GM23338 (cell line): ENCODE measurements around the gene NINJ2. TPM values are rescaled to one million over a fixed set of nuclear protein-coding genes. Genes with fewer than 3 reads are reported as not detected.

ENCODE experiments used
- ATAC-seq: fragments of 200-7000 bp; cut with Tn5 transposase; 3 replicates; pipeline ENCODE4 v1.9.1; 2020
- DNase-seq: peaks from one replicate; pipeline ENCODE4 v3.0.0-alpha.2; 2015; ENCODE audit warnings: low spot score
- H2AFZ ChIP-seq: fragments of 200-600 bp; sonication (generic); 2 replicates; pipeline ENCODE4 v1.8.0; 2016; ENCODE audit warnings: antibody characterized with exemption, mild to moderate bottlenecking, moderate library complexity
- H3F3A ChIP-seq: fragments of 200-600 bp; sonication (generic); replicated peaks from 2 replicates; pipeline ENCODE4 v1.8.0; 2017; ENCODE audit warnings: antibody characterized with exemption, mixed run types, low read depth
- H3K27ac ChIP-seq: fragments of 200-600 bp; sonication (generic); 2 replicates; pipeline ENCODE4 v1.6.1; 2016; ENCODE audit warnings: low read depth
- H3K27me3 ChIP-seq: fragments of 200-600 bp; sonication (generic); 2 replicates; pipeline ENCODE4 v1.8.0; 2016; ENCODE audit warnings: mild to moderate bottlenecking, mixed run types, moderate library complexity; ENCODE audit not compliant: insufficient read depth
- H3K36me3 ChIP-seq: fragments of 200-600 bp; sonication (generic); 2 replicates; pipeline ENCODE4 v1.8.0; 2016; ENCODE audit warnings: mild to moderate bottlenecking; ENCODE audit not compliant: insufficient read depth
- H3K4me1 ChIP-seq: fragments of 200-600 bp; sonication (generic); 2 replicates; pipeline ENCODE4 v1.8.0; 2016; ENCODE audit warnings: mild to moderate bottlenecking, moderate library complexity; ENCODE audit not compliant: insufficient read depth
- H3K4me2 ChIP-seq: fragments of 200-600 bp; sonication (generic); 2 replicates; pipeline ENCODE4 v1.7.1; 2017; ENCODE audit warnings: mixed run types
- H3K4me3 ChIP-seq: fragments of 200-600 bp; sonication (generic); 2 replicates; pipeline ENCODE4 v1.6.1; 2016; ENCODE audit warnings: mixed run types
- H3K79me2 ChIP-seq: fragments of 200-600 bp; sonication (generic); replicated peaks from 2 replicates; pipeline ENCODE4 v1.8.0; 2017; ENCODE audit warnings: mild to moderate bottlenecking; ENCODE audit not compliant: insufficient read depth
- H3K9me2 ChIP-seq: fragments of 200-600 bp; sonication (generic); 2 replicates; pipeline ENCODE4 v1.8.0; 2017; ENCODE audit not compliant: insufficient read depth
- H4K20me1 ChIP-seq: fragments of 200-600 bp; sonication (generic); replicated peaks from 2 replicates; pipeline ENCODE4 v1.8.0; 2017; ENCODE audit warnings: mild to moderate bottlenecking; ENCODE audit not compliant: insufficient read depth
- H3K27ac Mint-ChIP-seq: 2 replicates; pipeline ENCODE4 v1.8.0; 2020; ENCODE audit warnings: inconsistent platforms, mild to moderate bottlenecking, moderate library complexity, mixed read lengths
- H3K27me3 Mint-ChIP-seq: 3 replicates; pipeline ENCODE4 v1.8.0; 2022; ENCODE audit warnings: low read depth, mild to moderate bottlenecking, moderate library complexity, mixed read lengths, inconsistent platforms; ENCODE audit not compliant: insufficient read depth, poor library complexity
- H3K36me3 Mint-ChIP-seq: 3 replicates; pipeline ENCODE4 v1.8.0; 2021; ENCODE audit warnings: low read depth, mild to moderate bottlenecking, inconsistent platforms, moderate library complexity, mixed read lengths
- H3K4me1 Mint-ChIP-seq: 3 replicates; pipeline ENCODE4 v1.8.0; 2020; ENCODE audit warnings: mild to moderate bottlenecking, inconsistent platforms, mixed read lengths
- H3K4me3 Mint-ChIP-seq: 3 replicates; pipeline ENCODE4 v1.8.0; 2021; ENCODE audit warnings: moderate library complexity, mild to moderate bottlenecking, inconsistent platforms, mixed read lengths
- H3K9me3 Mint-ChIP-seq: 3 replicates; pipeline ENCODE4 v1.8.0; 2020; ENCODE audit warnings: moderate library complexity, mild to moderate bottlenecking, inconsistent platforms, mixed read lengths
- CREB1 ChIP-seq: fragments of 250-450 bp; sonication (Bioruptor Pico); IDR thresholded peaks from 2 replicates; pipeline ENCODE4 v1.5.0; 2020; ENCODE audit warnings: low read depth, mild to moderate bottlenecking, moderate library complexity
- EZH2 ChIP-seq: fragments of 200-600 bp; sonication (generic); IDR thresholded peaks from one replicate; pipeline ENCODE4 v1.8.0; 2017; ENCODE audit warnings: antibody characterized with exemption, mild to moderate bottlenecking, low read depth; ENCODE audit not compliant: unreplicated experiment
- EZH2phosphoT487 ChIP-seq: fragments of 200-600 bp; sonication (generic); IDR thresholded peaks from one replicate; pipeline ENCODE4 v1.8.1; 2018; ENCODE audit warnings: antibody characterized with exemption; ENCODE audit not compliant: unreplicated experiment
- JUNB ChIP-seq: IDR thresholded peaks from one replicate; pipeline ENCODE4 v1.6.1; 2016; ENCODE audit warnings: antibody characterized with exemption; ENCODE audit not compliant: unreplicated experiment
- NANOG ChIP-seq: IDR thresholded peaks from 2 replicates; pipeline ENCODE4 v1.6.1; 2016; ENCODE audit warnings: antibody characterized with exemption, borderline replicate concordance
- POLR2AphosphoS5 ChIP-seq: IDR thresholded peaks from 2 replicates; pipeline ENCODE4 v1.6.1; 2016; ENCODE audit warnings: antibody characterized with exemption, low read depth
- STAT1 ChIP-seq: IDR thresholded peaks from one replicate; pipeline ENCODE4 v1.6.1; 2016; ENCODE audit warnings: antibody characterized with exemption; ENCODE audit not compliant: unreplicated experiment
- ZNF114 ChIP-seq: fragments of 250-450 bp; sonication (Bioruptor Pico); IDR thresholded peaks from 2 replicates; pipeline ENCODE4 v1.5.0; 2020; ENCODE audit warnings: mild to moderate bottlenecking, moderate library complexity
- ZNF331 ChIP-seq: fragments of 250-450 bp; sonication (Bioruptor Pico); IDR thresholded peaks from 2 replicates; pipeline ENCODE4 v1.5.0; 2020; ENCODE audit warnings: low read depth, mild to moderate bottlenecking, moderate library complexity
- polyA plus RNA-seq: library from polyadenylated mRNA; unstranded; fragments of >200 nt; fragmentation: Nextera tagmentation; extraction: Ambion mirVana; gene quantifications from 2 replicates; pipeline ENCODE4 v1.2.1, GENCODE V29; 2016
- total RNA-seq: library from RNA; depleted of rRNA; stranded (reverse); fragments of >200 nt; shearing (Covaris generic); gene quantifications from 2 replicates; pipeline ENCODE4 v1.2.3, GENCODE V29; 2014
- TF ChIP-seq, protein P1 (sequence below): IDR thresholded peaks from 2 replicates; pipeline ENCODE4 v1.6.1; 2016; ENCODE audit warnings: antibody characterized with exemption
- TF ChIP-seq, protein P2 (sequence below), 2 experiments: fragments of 200-600 bp in 1 of 2; sonication (generic) in 1 of 2; conservative IDR thresholded peaks; 2 replicates each; pipeline versions ENCODE4 v1.5.1 to v1.6.1; 2016 to 2017; ENCODE audit warnings: antibody characterized with exemption in 2 of 2, low read depth in 2 of 2, mild to moderate bottlenecking in 2 of 2, moderate library complexity in 1 of 2

NINJ2 gene
- total and polyA plus RNA-seq, 2 experiments from 2014 or later, result 0.94 to 2.6 TPM

DNA sequence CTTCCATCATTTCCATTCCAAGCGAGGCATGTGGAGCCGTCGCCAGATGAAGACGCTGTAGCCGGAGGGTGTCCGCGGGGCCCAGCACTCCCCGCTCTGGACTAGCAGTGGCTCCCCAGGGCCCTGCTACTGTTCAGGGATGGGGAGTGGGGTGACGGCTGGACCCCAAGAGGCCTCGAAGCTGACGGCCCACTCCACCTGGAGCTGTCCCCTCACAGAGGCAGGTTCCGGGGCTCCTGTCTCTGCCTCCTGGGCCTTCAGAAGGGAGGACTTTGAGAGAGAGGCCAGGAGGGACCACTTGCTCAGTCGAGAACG lies 101.9 kb downstream of the NINJ2 start:
- H3K27me3 ChIP-seq, result no peaks in the 10 kb centered on the region
- no peak overlapping the region for H3K4me2 ChIP-seq
- Mint-ChIP-seq H3K4me3 (no peak overlapping the region), H3K4me1 (no peaks in the 10 kb centered on the region; the same call in 2 of the 3 replicates), H3K27ac (no peak overlapping the region), H3K36me3 (no peaks in the 10 kb centered on the region; the same call in 2 of the 3 replicates), H3K27me3 (peaks cover 27% of the 10 kb centered on the region), H3K9me3 (no peaks in the 10 kb centered on the region; the same call in 2 of the 3 replicates)
- no peaks in the 10 kb centered on the region for H3K79me2 ChIP-seq
- H3K4me1 ChIP-seq, result no peaks in the 10 kb centered on the region
- no peak overlapping the region for H3K4me3 ChIP-seq
- TF ChIP-seq NANOG (no peak), EZH2phosphoT487 (no peak), ZNF331 (no peak), JUNB (no peak), CREB1 (CRISPR knock-in tag) (no peak), POLR2AphosphoS5 (no peak), ZNF114 (CRISPR knock-in tag) (no peak), STAT1 (no peak), EZH2 (no peak)
- TF ChIP-seq, protein P1, sequence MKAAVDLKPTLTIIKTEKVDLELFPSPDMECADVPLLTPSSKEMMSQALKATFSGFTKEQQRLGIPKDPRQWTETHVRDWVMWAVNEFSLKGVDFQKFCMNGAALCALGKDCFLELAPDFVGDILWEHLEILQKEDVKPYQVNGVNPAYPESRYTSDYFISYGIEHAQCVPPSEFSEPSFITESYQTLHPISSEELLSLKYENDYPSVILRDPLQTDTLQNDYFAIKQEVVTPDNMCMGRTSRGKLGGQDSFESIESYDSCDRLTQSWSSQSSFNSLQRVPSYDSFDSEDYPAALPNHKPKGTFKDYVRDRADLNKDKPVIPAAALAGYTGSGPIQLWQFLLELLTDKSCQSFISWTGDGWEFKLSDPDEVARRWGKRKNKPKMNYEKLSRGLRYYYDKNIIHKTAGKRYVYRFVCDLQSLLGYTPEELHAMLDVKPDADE, result no peak
- TF ChIP-seq, protein P2, sequence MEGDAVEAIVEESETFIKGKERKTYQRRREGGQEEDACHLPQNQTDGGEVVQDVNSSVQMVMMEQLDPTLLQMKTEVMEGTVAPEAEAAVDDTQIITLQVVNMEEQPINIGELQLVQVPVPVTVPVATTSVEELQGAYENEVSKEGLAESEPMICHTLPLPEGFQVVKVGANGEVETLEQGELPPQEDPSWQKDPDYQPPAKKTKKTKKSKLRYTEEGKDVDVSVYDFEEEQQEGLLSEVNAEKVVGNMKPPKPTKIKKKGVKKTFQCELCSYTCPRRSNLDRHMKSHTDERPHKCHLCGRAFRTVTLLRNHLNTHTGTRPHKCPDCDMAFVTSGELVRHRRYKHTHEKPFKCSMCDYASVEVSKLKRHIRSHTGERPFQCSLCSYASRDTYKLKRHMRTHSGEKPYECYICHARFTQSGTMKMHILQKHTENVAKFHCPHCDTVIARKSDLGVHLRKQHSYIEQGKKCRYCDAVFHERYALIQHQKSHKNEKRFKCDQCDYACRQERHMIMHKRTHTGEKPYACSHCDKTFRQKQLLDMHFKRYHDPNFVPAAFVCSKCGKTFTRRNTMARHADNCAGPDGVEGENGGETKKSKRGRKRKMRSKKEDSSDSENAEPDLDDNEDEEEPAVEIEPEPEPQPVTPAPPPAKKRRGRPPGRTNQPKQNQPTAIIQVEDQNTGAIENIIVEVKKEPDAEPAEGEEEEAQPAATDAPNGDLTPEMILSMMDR (conservative IDR thresholded peaks at IDR 0.05; ENCODE audit: low read depth in 2 of 2), result no peak
- ATAC-seq (no peak), DNase-seq (no peak)
- no peaks in the 10 kb centered on the region for H3K9me2 ChIP-seq
- H3K36me3 ChIP-seq, result no peaks in the 10 kb centered on the region
- no peaks in the 10 kb centered on the region for H4K20me1 ChIP-seq
- no peaks in the 10 kb centered on the region for H3F3A ChIP-seq
- H3K27ac ChIP-seq, result no peak overlapping the region
- no peak overlapping the region for H2AFZ ChIP-seq

DNA sequence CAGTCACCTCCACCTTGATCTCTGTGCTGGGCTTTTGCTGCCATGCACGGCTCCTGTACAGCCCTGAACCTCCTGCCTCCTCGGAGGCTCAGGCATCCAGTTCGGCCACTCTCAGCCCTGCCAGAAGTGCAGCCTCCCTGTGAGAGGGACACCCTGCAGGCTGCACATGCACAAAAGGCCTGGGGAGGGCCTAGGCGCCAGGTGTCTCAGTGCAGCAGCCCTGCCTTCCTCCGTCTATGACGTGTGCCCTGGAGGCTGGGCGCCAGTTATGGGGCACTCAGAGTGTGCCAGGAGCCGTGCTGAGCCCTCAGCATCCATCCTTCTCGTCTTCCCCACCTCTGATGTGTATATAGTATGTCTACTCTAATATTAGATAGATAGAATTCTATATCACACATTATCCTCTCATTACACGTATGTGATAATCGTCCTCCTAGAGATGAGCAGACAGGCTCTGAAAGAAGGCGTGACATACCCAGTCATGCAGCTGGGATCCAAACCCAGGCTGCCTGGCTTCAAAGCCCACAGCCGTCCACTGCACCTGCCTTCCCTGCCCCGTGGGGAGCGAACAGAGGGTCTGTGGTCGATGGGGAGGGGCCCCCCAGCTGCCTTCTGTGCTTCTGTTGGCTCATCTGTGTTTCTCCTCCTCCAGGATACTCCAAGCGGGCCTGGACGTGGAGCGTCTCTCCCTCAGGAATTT lies 102.4 kb downstream of the NINJ2 start:
- ATAC-seq, result peak; percentile 13; the same call in 2 of the 3 replicates
- no peak overlapping the region for H3K27ac Mint-ChIP-seq
- TF ChIP-seq NANOG (no peak), STAT1 (no peak), ZNF331 (no peak)
- TF ChIP-seq, protein P1, result no peak

More for the DNA sequence above, 102.4 kb downstream of the NINJ2 start:
- H3K27me3 ChIP-seq, result no peaks in the 10 kb centered on the region
- H3F3A ChIP-seq, result no peaks in the 10 kb centered on the region
- no peak overlapping the region for H3K4me3 ChIP-seq
- no peaks in the 10 kb centered on the region; the same call in 2 of the 3 replicates for H3K4me1 Mint-ChIP-seq
- H3K9me3 Mint-ChIP-seq, result no peaks in the 10 kb centered on the region; the same call in 2 of the 3 replicates
- H3K4me2 ChIP-seq, result no peak overlapping the region
- no peaks in the 10 kb centered on the region for H4K20me1 ChIP-seq
- H3K27me3 Mint-ChIP-seq, result peaks cover 27% of the 10 kb centered on the region
- H3K27ac ChIP-seq, result no peak overlapping the region
- H3K36me3 Mint-ChIP-seq, result no peaks in the 10 kb centered on the region; the same call in 2 of the 3 replicates
- H3K36me3 ChIP-seq, result no peaks in the 10 kb centered on the region
- DNase-seq, result no peak
- H2AFZ ChIP-seq, result no peak overlapping the region
- H3K4me1 ChIP-seq, result no peaks in the 10 kb centered on the region
- H3K4me3 Mint-ChIP-seq, result no peak overlapping the region
- H3K9me2 ChIP-seq, result no peaks in the 10 kb centered on the region
- H3K79me2 ChIP-seq, result no peaks in the 10 kb centered on the region
